DMS114 treated with DMSO at 0.1 percent for 48 hours (cell line): ENCODE data around the gene HTT.

Experiments used
- DNase-seq: peaks from one replicate; lab custom pipeline; 2025; ENCODE audit not compliant: unreplicated experiment; lab: John Stamatoyannopoulos, UW

The HTT gene

GRCh38 chr4:3261411-3262207 lies 187.1 kb downstream of the HTT start:
- no peak for DNase-seq

DNA sequence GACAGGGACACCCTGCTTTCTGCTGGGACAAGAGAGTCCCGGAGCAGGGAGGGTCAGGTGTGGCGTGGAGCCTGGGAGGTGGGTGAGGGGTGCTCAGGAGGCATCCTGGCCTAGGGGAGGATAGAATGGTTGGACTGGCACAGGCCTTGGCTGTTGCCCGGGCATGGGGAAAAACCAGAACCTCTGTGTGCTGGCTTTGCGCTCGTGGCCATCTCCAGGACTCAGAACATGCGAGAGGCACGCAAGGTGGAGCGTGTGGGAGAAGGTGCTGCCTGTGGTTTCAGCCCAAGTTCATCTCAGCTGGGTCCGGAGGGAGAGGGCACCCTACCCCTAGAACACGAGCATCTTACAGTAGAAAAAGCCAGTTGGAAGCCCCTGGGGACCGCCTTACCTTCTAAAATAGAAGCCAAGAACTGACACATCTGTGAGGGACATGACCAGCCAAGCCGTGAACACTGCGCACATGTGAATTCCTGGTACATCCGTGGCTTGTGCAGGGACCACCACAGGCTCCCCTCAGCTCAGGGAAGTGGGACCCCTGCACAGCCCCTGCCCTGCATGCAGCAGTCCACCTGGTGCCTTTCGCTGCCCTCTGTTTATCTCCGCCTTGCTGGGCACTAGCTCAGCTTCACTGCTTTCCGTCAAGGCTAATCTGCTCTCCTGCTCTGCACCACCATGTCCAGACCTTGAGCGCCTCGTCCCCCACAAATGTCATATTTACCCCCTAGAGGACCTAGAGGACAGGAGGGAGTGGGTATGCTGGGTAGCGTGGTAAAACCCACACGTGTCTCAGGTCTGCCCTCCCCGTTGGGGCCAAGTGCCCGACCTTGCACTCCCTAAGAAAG lies 187.9 kb downstream of the HTT start:
- no peak for DNase-seq

DNA sequence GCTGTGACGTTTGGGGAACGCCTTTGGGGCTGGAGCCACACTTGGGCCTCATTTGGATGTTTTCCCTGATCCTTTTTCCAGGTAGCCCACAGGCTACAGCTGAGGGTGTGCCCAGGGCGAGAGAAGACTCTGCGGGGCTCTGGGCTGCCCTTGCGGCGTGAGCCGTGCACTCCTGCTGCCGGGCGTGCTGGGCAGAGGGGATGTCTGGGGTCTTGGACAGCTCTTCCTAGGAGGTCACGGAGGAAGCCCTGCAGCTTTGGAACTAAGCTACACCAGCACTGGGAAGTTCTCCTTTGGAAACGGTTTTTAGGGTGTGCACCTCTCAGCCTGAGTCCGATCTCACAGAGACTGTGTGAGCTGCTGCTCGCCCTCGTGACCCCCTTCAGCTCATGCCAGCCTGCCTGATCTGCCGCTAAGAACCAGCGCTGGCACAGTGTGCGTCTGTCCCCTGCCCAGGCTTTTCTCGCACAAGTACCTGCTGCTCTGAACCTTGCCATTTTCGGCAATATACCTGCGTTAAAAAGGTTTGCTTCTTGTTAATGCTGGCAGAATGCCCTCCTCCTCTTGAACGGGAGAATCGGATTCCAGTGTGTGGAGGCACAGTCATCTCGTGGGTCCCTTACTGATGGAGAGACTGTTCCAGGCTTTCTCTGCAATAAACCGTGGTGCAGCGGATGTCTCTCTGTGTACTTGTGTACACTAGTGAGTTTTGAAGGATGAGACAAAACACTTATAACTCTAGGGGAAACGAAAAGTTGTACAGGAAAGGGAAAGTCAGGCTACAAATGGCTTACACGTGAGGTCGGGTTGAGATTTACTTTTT lies 188.8 kb downstream of the HTT start:
- no peak for DNase-seq

- DNase-seq, result no peak
Measured at GRCh38 chr4:3263876-3264193, 189.4 kb downstream of the HTT start.

DNA sequence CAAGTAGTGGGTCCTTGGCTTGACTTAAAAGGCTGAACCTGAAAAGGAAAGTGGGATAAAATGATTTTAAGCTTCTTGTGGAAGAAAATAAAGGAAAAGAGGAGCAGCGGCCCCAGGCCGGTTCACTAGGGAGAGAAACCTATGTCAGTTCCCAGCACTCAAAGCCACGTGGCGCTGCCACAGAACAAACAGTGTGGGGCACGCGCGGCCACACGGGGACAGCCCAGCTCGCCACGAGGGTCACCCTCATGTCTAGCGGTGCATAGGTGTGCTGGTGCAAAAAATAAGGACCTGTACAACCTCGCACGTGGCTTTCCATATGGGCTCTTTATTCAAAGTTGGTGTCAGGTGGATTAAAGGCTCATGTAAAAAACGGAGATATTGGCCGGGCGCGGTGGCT lies 191.6 kb downstream of the HTT start:
- DNase-seq, result no peak

GRCh38 chr4:3267576-3268394 lies 193.3 kb downstream of the HTT start:
- DNase-seq, result no peak

GRCh38 chr4:3268395-3269104 lies 194.1 kb downstream of the HTT start:
- no peak for DNase-seq

DNA sequence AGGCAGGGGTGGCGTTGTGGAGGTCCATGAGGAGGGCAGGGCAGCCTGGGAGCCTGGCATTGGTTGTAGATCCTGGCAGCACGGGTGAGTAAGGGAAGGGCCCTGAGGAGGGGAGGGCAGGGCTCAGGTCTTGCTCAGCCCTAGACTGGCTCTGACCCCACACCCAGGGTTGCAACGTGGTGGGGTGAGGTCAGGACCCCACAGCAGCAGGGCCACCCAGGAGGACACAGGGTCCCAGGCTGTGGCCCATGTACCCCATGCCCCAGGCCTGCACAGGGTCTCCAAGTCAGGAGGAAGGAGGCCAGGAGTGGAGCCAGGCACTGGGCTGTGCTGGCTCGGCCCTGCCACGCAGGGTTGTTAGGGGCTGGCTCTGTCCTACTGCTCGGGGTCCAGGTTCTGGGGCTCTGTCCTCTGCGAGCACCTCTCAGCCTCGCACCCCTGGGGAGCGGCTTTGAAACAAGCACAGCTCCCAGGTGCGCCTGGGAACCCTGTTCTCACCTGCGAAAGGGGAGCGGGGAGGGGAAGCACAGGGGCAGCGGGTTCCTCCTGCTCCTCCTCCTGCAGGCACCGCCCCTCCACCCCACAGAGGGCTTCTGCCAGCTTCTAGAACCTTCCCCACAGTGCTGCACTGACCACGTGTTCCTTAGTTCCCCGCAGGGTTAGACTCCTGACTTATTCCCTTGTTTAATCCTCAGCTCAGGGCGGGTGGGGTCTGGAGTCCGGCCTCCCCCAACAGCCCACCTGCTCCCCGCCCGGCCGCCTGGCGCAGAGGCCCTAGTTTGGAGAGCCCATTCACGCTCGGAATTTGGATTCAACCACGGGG lies 194.8 kb downstream of the HTT start:
- DNase-seq, result no peak

DNA sequence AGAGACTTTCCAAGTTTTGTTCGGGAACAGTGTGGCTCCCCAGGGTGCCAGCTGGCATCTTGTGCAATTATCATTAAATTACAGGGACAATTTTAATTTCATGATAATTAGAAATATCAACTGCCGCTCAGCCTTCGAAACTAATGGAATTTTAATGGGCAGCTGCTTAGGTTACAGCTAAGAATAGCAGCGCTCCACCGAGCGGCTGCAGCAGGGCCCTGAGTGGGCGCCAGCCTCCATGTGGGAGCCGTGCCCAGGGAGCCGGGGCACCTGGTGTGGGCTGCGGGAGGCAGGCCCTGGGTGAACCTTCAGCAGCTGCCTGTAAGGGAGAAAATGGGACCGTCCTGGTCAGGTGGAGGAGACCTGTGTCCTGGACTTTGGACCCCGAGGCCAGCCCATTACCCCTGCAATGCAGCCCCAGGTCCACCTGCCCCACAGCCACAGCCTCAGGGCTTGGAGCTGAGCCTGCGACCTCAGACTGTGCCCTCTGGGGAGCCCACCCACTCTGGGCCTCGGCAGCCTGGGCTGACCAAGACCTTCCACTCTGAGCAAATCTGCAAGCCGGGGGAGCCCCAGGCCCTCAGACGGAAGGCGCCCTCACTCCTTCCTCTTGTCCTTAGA lies 195.6 kb downstream of the HTT start:
- no peak for DNase-seq

DNA sequence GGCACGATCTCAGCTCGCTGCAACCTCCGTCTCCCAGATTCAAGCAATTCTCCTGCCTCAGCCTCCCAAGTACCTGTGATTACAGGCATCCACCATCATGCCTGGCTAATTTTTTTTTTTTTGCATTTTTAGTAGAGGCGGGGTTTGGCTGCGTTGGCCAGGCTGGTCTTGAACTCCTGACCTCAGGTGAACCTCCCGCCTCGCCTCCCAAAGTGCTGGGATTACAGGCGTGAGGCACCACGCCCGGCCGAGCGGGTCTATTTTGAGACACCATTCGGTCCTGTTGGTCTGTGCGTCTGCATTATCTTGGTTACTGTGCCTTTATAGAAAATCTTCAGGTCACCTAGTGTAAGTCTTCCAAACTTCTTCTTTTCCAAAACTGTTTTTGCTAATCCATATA lies 196.7 kb downstream of the HTT start:
- no peak for DNase-seq

- no peak for DNase-seq
Measured at GRCh38 chr4:3276986-3277385, 202.5 kb downstream of the HTT start.

GRCh38 chr4:3280466-3280865 lies 206.0 kb downstream of the HTT start:
- DNase-seq, result no peak

GRCh38 chr4:3283483-3283882 lies 209.0 kb downstream of the HTT start:
- no peak for DNase-seq

DNA sequence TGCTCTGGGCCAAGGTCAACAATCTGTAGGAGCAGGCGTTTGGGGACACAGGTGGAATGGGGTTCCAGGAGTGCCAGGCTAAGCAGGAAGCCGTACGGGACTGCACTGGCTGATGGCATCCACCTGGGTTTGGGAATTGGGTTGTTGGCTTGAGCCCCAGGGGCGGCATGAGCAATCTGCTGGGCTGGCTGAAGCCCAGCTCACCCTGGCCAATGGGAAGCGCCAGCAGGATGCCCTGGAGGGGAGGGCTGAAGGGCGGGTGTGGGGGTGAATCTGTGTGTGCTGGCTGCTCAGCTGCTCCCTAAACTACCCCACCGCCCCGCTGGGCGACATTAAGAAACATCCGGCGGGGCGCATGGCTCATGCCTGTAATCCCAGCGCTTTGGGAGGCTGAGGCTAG lies 209.4 kb downstream of the HTT start:
- no peak for DNase-seq

- no peak for DNase-seq
Measured at GRCh38 chr4:3284734-3285557, 210.5 kb downstream of the HTT start.

GRCh38 chr4:3285558-3286334 lies 211.3 kb downstream of the HTT start:
- no peak for DNase-seq
